ENCODE measurements around the gene LELP1. TPM values are rescaled to one million over a fixed set of nuclear protein-coding genes. Genes with fewer than 3 reads are reported as not detected.

LELP1 gene
- total RNA-seq (not detected), polyA plus RNA-seq (not detected)
- long read RNA-seq, donor 1: 0 reads
- long read RNA-seq, donor 2: 0 reads
- long read RNA-seq, donor 3: 0 reads
- long read RNA-seq, donor 4: 0 reads
- long read RNA-seq, donor 5: 0 reads
- long read RNA-seq, donor 6: 0 reads
- long read RNA-seq, donor 7: 0 reads
- long read RNA-seq, donor 8: 0 reads
- long read RNA-seq, donor 9: 0 reads
- long read RNA-seq, donor 10: 0 reads

DNA sequence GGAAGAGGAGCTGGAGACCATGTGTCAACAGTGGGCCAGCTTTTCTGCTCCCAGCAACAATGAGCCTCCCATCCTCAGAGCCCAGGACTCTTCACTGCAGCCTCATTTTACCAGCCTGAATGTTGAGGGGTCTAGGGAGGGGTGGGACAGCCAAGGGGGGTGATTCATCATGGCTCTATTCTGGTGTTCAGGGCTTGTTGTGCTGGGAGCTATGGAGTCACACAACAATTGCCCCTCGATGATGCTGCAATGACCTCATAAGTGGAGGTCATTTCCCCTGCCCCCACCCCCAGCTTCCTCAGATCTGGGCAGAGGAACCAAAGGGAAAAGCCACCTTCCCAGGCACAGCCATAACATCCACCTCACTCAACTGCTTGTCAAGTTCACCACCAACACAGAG lies at the start of gene LELP1:
TSS of gene LELP1 (plus strand) at position 301 of the 400 bp plus-strand sequence. CDS start 1,278 bp downstream, outside the sequence.
- H3K4me1 ChIP-seq: no peaks in the 10 kb centered on the region
- no peak within 1 kb of the TSS for H3K4me3 ChIP-seq
- H3K27ac ChIP-seq: no peak within 1 kb of the TSS
- TF ChIP-seq POLR2A (IDR thresholded peaks at IDR 0.05) (no peak), EP300 (IDR thresholded peaks at IDR 0.05) (no peak), POLR2AphosphoS5 (IDR thresholded peaks at IDR 0.05) (no peak)
- TF ChIP-seq, protein P1, sequence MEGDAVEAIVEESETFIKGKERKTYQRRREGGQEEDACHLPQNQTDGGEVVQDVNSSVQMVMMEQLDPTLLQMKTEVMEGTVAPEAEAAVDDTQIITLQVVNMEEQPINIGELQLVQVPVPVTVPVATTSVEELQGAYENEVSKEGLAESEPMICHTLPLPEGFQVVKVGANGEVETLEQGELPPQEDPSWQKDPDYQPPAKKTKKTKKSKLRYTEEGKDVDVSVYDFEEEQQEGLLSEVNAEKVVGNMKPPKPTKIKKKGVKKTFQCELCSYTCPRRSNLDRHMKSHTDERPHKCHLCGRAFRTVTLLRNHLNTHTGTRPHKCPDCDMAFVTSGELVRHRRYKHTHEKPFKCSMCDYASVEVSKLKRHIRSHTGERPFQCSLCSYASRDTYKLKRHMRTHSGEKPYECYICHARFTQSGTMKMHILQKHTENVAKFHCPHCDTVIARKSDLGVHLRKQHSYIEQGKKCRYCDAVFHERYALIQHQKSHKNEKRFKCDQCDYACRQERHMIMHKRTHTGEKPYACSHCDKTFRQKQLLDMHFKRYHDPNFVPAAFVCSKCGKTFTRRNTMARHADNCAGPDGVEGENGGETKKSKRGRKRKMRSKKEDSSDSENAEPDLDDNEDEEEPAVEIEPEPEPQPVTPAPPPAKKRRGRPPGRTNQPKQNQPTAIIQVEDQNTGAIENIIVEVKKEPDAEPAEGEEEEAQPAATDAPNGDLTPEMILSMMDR (IDR thresholded peaks at IDR 0.05): no peak
- intact Hi-C loops (cut with DNase I; ENCODE audit: low total_unique reads): no loop called here
- no peaks in the 10 kb centered on the region for H3K9me3 ChIP-seq
- H3K36me3 ChIP-seq: no peaks in the 10 kb centered on the region
- H3K27me3 ChIP-seq: peaks cover 0 to 20% (median 5%) of the 10 kb centered on the region in 3 donors
- 44 to 74% (median 50%) methylated on average over 1 of the region's 1 CpG for WGBS, 5 donors
- DNase-seq: no peak

DNA sequence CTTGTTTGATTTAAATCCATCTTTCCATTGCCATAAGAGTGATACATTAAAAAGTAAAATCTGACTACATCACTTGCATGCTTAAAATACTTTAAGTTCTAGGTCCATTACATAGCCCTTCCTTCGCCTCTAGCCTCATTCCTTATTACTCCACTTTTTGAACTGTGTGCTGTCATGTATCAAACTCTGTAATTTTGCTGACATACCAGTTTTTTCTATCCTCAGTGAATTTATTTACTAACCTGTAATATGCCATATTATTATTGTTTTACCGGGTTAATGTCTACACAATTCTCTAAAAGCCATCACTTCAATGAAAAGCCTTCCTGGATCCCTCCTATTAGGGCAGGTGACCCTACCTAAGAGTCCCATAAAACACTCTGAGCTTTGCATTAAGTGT lies 47.7 kb upstream of the LELP1 start:
- H3K27ac ChIP-seq: no peak overlapping the region
- WGBS, 5 donors: 80 to 96% (median 89%) methylated on average over 2 of the region's 2 CpGs
- H3K4me1 ChIP-seq: no peaks in the 10 kb centered on the region
- peaks cover 0 to 20% (median 14%) of the 10 kb centered on the region in 4 donors for H3K9me3 ChIP-seq
- H3K4me3 ChIP-seq: no peak overlapping the region
- intact Hi-C loops (cut with DNase I; ENCODE audit: low total_unique reads): no loop called here
- TF ChIP-seq POLR2AphosphoS5 (IDR thresholded peaks at IDR 0.05) (no peak), POLR2A (IDR thresholded peaks at IDR 0.05) (no peak), EP300 (IDR thresholded peaks at IDR 0.05) (no peak)
- H3K27me3 ChIP-seq: no peaks in the 10 kb centered on the region
- no peaks in the 10 kb centered on the region for H3K36me3 ChIP-seq
- DNase-seq: no peak

DNA sequence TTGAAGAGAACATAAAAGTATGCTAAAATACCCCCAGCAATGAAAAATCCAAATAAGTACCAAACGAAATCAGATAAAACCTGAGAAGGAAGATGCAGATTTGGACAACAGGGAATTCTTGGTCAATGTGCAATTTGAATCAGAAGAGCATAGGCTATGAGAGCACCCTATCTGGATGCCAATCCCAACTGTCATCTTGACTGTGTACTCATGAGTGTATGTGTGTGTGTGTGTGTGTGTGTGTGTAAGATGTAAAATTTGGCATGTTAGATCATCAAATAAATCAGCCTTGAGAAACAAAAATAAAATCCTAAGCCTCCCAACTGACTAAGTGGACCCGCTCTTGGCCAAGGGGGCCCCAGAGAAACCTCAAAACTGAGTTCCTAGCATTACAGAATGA lies 34.5 kb upstream of the LELP1 start:
- no peak overlapping the region for H3K4me3 ChIP-seq
- no peak for DNase-seq
- H3K9me3 ChIP-seq: no peaks in the 10 kb centered on the region
- H3K36me3 ChIP-seq: no peaks in the 10 kb centered on the region
- TF ChIP-seq, protein P1 (IDR thresholded peaks at IDR 0.05): no peak
- TF ChIP-seq POLR2AphosphoS5 (IDR thresholded peaks at IDR 0.05) (no peak), POLR2A (IDR thresholded peaks at IDR 0.05) (no peak), EP300 (IDR thresholded peaks at IDR 0.05) (no peak)
- no peaks in the 10 kb centered on the region for H3K4me1 ChIP-seq
- 73 to 80% (median 77%) methylated on average over 2 of the region's 2 CpGs for WGBS, 5 donors
- no peak overlapping the region for H3K27ac ChIP-seq
- intact Hi-C loops (cut with DNase I; ENCODE audit: low total_unique reads): no loop called here
- H3K27me3 ChIP-seq: peaks cover 0 to 3% (median 0%) of the 10 kb centered on the region in 3 donors

DNA sequence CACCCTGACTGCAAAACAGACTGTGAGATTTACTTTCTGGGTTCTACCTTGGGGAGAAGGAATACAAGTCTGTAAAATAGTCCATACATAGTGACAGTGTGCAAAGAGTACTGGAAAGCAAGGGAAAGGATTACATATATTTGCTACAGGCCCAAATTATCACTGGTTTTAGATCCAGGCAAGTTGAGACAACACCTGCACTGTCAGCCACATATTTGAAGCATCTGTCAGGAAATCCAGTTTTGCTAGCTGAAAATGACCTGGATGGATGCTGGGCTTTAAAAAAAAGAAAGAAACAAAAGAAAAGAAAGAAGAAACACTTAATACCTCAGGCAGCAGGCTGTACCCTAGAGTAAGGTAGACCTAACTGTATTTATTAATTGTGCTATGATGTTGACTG lies 28.6 kb upstream of the LELP1 start:
- Histone ChIP-seq H3K27ac (no peak overlapping the region), H3K4me3 (no peak overlapping the region), H3K27me3 (peaks cover 0 to 3% (median 0%) of the 10 kb centered on the region in 3 donors), H3K4me1 (no peaks in the 10 kb centered on the region), H3K9me3 (no peaks in the 10 kb centered on the region), H3K36me3 (no peaks in the 10 kb centered on the region)
- TF ChIP-seq, protein P1 (IDR thresholded peaks at IDR 0.05): no peak
- TF ChIP-seq POLR2AphosphoS5 (IDR thresholded peaks at IDR 0.05) (no peak), POLR2A (IDR thresholded peaks at IDR 0.05) (no peak), EP300 (IDR thresholded peaks at IDR 0.05) (no peak)
- DNase-seq: no peak
- intact Hi-C loops (cut with DNase I; ENCODE audit: low total_unique reads): no loop called here

DNA sequence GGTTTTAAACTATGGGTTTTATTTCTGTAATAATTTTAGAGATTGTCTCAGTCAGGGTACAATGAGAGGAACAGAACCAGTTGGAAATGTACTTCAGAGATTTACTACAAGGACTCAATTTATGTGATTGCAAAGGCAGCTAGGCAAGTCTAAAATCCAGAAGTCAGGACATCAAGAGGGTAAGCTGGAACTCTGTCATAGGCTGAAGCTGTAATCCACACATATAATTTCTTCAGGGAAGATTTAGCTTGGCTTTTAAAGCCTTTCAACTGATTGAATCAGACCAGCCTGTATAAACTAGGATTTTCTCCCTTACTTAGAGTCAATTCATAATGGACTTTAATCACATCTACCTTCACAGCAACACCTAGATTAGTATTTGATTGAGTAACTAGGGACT lies 24.3 kb upstream of the LELP1 start:
- H3K4me1 ChIP-seq: no peaks in the 10 kb centered on the region
- H3K4me3 ChIP-seq: no peak overlapping the region
- H3K27ac ChIP-seq: no peak overlapping the region
- H3K36me3 ChIP-seq: no peaks in the 10 kb centered on the region
- H3K27me3 ChIP-seq: no peaks in the 10 kb centered on the region
- intact Hi-C loops (cut with DNase I; ENCODE audit: low total_unique reads): no loop called here
- H3K9me3 ChIP-seq: peaks cover 0 to 7% (median under 1%) of the 10 kb centered on the region in 4 donors
- DNase-seq: no peak
- TF ChIP-seq POLR2AphosphoS5 (IDR thresholded peaks at IDR 0.05): no peak
- no peak for TF ChIP-seq EP300 (IDR thresholded peaks at IDR 0.05)

Data from stomach (tissue), 19 donors.